EH (cell line): Measurements from ENCODE around the gene TTBK1.

Experiments used
- DNase-seq: peaks from one replicate; pipeline ENCODE4 v3.0.0-alpha.2; 2015; ENCODE audit warnings: low read depth

TTBK1 gene

GRCh38 chr6:43223175-43223574, 20.1 kb upstream of the TTBK1 start:
- no peak for DNase-seq

GRCh38 chr6:43226192-43226851, 17.0 kb upstream of the TTBK1 start:
- no peak for DNase-seq

- peak; percentile 70 for DNase-seq
Observed at GRCh38 chr6:43228951-43229802, 14.1 kb upstream of the TTBK1 start, which contains the start of gene DNPH1. DNPH1 (minus strand) TSS chr6:43229481; CDS start chr6:43229456, 25 bp downstream.

DNA sequence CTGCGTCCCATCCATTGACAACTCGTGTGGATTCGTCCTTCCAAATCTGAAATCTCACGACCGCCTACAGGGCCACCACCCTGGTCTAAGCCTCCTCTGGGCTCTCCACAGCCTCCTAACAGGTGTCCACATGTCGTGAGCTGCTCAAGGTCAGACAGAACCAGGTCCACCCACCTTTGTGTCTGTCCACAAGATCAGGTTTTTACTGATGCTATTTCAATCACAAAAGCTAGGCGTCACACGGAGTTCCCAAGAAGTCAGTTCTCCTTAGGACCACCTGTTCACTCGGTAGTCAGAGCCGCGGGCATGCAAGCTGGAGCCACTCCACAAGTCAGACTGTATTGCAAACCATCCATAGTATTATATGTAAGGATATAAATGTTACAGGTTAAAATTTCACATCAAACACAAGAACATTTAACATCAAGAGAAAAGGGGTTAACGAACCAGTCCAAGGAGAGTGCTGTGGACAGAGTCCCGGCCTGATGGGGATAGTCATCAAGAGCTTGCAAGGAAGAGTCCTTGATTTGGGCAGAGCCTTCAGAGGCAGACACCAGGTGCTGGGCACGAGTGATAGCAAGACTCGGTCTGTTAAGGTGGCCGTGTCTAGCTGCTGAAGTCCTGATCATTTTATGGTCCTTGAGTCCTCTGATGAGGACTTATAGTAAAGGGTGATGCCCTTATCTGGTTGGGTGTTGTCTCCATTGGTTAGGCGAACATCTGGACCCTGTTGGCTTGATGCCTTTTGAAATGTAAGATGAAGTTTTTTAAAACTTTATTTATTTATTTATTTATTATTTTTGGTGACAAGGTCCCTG, 13.3 kb upstream of the TTBK1 start:
- no peak for DNase-seq

GRCh38 chr6:43231053-43231452, 12.2 kb upstream of the TTBK1 start:
- DNase-seq: no peak

DNA sequence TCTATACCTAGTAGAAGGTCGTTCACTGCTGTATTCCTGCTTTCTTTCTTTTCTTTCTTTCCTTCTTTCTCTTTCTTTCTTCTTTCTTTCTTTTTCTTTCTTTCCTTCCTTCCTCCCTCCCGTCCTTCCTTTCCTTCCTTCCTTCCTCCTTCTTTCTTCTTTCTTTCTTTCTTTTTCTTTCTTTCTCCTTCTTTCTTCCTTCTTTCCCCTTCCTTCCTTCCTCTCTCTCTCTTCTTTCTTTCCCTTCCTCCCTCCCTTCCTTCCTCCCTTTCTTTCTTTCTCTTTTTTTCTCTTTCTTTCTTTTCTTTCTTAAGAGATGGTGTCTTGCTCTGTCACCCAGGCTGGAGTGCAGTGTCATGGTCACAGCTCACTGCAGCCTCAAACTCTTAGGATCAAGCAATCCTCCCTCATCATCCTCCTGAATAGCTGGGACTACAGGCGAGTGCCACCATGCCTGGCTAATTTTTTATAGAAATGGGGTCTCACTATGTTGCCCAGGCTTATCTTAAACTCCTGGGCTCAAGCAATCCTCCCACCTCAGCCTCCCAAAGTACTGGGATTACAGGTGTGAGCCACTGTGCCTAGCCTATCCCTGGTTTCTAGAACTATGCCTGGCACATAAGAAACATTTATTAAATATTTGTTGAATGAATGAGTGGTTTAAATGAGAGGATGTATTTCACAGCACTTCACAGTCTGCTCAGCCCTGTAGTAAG, 11.4 kb upstream of the TTBK1 start:
- no peak for DNase-seq

DNA sequence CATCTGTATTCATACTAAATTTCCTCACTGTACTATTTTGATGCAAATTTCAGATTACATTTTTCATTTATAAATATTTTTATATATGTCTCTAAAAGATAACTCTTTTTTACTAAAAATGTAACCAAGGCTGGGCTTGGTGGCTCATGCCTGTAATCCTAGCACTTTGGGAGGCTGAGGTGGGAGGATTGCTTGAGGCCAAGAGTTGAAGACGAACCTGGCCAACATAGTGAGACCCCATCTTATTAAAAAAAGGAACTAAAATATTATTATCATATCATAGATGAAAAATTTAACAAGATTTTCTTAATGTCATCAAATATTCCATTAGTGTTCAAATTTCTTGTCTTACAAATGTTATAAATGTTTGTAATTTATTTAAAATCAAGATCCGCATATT, 7.4 kb upstream of the TTBK1 start:
- no peak for DNase-seq

GRCh38 chr6:43239054-43239453, 4.2 kb upstream of the TTBK1 start:
- no peak for DNase-seq

DNA sequence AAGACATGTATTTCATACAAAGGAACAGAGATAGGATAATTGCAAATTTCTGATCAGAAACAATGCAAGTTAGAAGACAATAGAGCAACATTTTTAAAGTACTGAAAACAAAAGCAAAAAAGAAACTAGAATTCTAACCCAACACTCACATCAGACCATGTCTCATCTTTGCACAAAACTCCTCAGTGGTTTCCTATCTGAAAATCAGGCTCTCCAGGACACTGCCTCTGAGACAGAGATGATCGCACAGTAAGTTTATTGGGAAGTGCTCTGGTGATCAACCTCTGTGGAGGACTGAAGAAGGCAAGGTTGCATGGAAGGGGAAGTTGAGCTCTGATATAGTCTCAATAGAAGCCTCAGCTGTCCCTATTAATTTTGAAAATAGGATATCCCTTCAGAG, 2.3 kb upstream of the TTBK1 start:
- DNase-seq: no peak

- DNase-seq: no peak
Observed at GRCh38 chr6:43241446-43241845, 1.8 kb upstream of the TTBK1 start.

- no peak for DNase-seq
Observed at GRCh38 chr6:43243664-43244321, 512 bp downstream of the TTBK1 start.

- DNase-seq: no peak
Observed at GRCh38 chr6:43246301-43247113, 3.2 kb downstream of the TTBK1 start.

DNA sequence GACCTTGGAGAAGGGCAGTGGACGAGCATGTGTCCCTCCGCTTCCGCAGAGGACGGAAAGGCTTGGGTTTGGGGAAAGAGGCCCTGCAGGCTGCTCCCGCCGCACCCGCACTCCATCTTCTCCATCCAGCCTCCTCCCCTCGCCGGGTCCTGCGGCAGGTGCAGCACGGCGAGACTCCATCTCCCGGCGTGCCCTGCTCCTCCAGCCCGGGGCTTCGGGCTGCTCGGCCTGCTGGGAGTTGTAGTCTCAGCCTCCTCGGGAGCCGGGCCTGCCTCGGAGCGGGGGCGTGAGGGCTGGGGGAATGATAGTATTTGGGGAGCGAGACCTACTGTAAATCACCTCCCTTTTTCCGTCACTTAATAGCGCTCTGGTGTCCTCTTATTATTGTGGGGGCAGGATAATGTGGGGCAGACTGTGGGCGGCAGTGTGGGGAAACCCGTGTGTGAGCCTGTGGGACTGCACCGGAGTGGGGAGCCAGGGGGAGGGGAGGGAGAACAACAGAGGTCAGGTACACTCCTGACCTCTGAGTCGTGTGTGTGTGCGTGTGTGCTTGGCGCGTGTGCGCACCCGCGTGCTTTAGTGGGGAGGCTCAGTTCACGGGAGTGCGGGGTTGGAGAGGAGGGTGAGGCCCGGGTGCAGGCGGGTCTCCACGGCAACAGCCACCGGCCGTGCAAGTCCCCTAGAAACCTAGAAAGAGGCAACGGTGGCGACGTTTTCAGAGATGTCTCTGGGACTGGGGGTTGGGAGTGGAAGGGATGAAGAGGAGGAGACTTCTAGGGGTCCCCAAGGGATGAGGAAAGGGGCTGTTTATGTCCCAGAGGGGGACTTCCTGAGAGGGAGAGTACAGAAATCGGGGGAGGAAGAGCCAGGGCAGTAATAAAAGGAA, 4.1 kb downstream of the TTBK1 start:
- DNase-seq: peak; percentile 54

GRCh38 chr6:43248101-43248500, 4.8 kb downstream of the TTBK1 start:
- no peak for DNase-seq

GRCh38 chr6:43248791-43249190, 5.5 kb downstream of the TTBK1 start:
- DNase-seq: no peak

GRCh38 chr6:43250992-43251373, 7.7 kb downstream of the TTBK1 start:
- DNase-seq: peak; percentile 24

DNA sequence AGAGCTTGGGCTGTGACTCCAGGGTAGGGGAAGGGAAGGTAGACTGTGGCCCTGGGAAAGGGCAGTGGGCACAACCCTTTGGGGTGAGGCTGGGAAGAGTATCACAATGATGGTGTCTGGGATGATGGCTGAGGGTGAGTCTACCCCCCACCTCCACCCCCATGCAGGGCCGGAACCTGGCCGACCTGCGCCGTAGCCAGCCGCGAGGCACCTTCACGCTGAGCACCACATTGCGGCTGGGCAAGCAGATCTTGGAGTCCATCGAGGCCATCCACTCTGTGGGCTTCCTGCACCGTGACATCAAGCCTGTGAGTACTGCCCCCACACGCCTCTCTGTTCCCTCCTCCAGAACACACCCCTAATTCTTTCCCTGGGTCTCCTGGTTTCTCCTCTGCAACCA, 10.1 kb downstream of the TTBK1 start:
- DNase-seq: no peak

GRCh38 chr6:43254138-43254817, 11.0 kb downstream of the TTBK1 start:
- DNase-seq: peak; percentile 41

GRCh38 chr6:43254846-43255245, 11.6 kb downstream of the TTBK1 start:
- no peak for DNase-seq
